CD4-positive, CD25-positive, alpha-beta regulatory T cell (primary cell): ENCODE data around the gene SOCS4. TPM values are rescaled to one million over a fixed set of nuclear protein-coding genes. Genes with fewer than 3 reads are reported as not detected.
"Not testable (repeated sequence)": the region's sequence is repeated elsewhere in the genome, so short reads cannot be mapped to it uniquely, and the experiment has no call there.

ENCODE experiments used
- ATAC-seq, 2 donors: fragments of 150-1000 bp; cut with Tn5 transposase; one replicate each; pipeline ENCODE4 v1.10.0; 2021; ENCODE audit warnings: low read depth in 2 of 2, moderate number of reproducible peaks in 2 of 2, moderate library complexity in 1 of 2
- DNase-seq, 3 donors: peaks; one replicate each; pipeline versions ENCODE4 v3.0.0 to v3.0.0-alpha.2; 2012 to 2022; ENCODE audit warnings: mixed read lengths in 1 of 3
- H3K27ac ChIP-seq: one replicate; pipeline ENCODE4 v1.7.0; 2013; ENCODE audit warnings: mild to moderate bottlenecking, low read length; ENCODE audit not compliant: insufficient read depth, poor library complexity, severe bottlenecking
- H3K27me3 ChIP-seq: one replicate; pipeline ENCODE4 v1.7.0; 2013; ENCODE audit warnings: low read length; ENCODE audit not compliant: control insufficient read depth, insufficient read depth
- H3K36me3 ChIP-seq: one replicate; pipeline ENCODE4 v1.7.0; 2013; ENCODE audit warnings: mild to moderate bottlenecking, low read length, moderate library complexity; ENCODE audit not compliant: control insufficient read depth, insufficient read depth
- H3K4me1 ChIP-seq: 2 replicates; pipeline ENCODE4 v1.7.0; 2013; ENCODE audit warnings: mild to moderate bottlenecking, low read length; ENCODE audit not compliant: insufficient read depth, control insufficient read depth, poor library complexity, severe bottlenecking
- H3K4me3 ChIP-seq: one replicate; pipeline ENCODE4 v1.7.0; 2013; ENCODE audit warnings: low read depth, mild to moderate bottlenecking, low read length, moderate library complexity
- H3K9me3 ChIP-seq, 2 experiments: 1 replicate in 1 of 2; 2 replicates in 1 of 2; pipeline ENCODE4 v1.7.0; 2013; ENCODE audit warnings: low read length in 2 of 2, mild to moderate bottlenecking in 1 of 2, moderate library complexity in 1 of 2; ENCODE audit not compliant: control insufficient read depth in 2 of 2
- H3K27ac Mint-ChIP-seq, 3 donors: one replicate each; pipeline ENCODE4 v1.8.0; 2020 to 2022; ENCODE audit warnings: mild to moderate bottlenecking in 3 of 3, mixed read lengths in 3 of 3, moderate library complexity in 2 of 3
- H3K27me3 Mint-ChIP-seq: one replicate; pipeline ENCODE4 v1.8.0; 2022; ENCODE audit warnings: mild to moderate bottlenecking, mixed read lengths
- H3K36me3 Mint-ChIP-seq: one replicate; pipeline ENCODE4 v1.8.0; 2020; ENCODE audit warnings: mixed read lengths
- H3K4me1 Mint-ChIP-seq, 4 donors: one replicate each; pipeline ENCODE4 v1.8.0; 2020 to 2022; ENCODE audit warnings: mixed read lengths in 4 of 4, mild to moderate bottlenecking in 1 of 4
- H3K4me3 Mint-ChIP-seq, 4 donors: one replicate each; pipeline ENCODE4 v1.8.0; 2020 to 2022; ENCODE audit warnings: mild to moderate bottlenecking in 4 of 4, mixed read lengths in 4 of 4, moderate library complexity in 3 of 4
- H3K9me3 Mint-ChIP-seq, 7 donors: one replicate each; pipeline ENCODE4 v1.8.0; 2020 to 2022; ENCODE audit warnings: mixed read lengths in 7 of 7, mild to moderate bottlenecking in 3 of 7, moderate library complexity in 2 of 7
- polyA plus RNA-seq, 4 donors: library from polyadenylated mRNA; unstranded; fragments of 300-500 nt; fragmentation: Illumina TruSeq; gene quantifications; one replicate each; pipeline ENCODE4 v1.2.3, GENCODE V29; 2021
- total RNA-seq: library from RNA; stranded (reverse); gene quantifications from one replicate; pipeline ENCODE4 v1.2.3, GENCODE V29; 2022

The SOCS4 gene
- total and polyA plus RNA-seq, 5 donors from 2014 or later, result 2.5 to 28.5 (median 2.9) TPM

DNA sequence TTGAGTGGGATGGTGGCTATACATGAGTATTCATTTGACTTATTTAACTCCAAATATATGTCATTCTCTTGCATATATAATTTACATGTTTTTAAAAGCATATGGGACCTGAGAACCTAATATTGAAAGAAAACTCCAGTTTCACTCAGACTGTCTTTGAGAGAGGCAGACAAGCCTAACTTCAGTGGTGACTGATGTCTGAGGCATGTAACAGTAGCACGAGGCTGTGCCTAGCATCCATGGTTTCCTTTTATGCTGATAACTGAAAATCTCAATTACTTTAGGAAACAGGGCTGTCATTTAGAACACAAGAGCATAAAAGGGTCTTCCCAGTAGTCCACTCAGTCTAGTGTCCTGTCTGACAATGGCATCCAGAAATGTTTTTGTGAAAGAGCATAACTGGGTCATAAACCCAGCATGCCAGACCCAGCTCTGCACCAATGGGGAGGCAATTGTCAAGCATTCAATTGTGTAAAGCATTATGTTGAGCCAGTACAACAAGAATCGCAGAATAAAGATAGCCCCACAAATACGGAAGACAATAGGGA is 48.7 kb downstream of the SOCS4 start:
- no peaks in the 10 kb centered on the region for H3K9me3 ChIP-seq
- DNase-seq (no peak), ATAC-seq (no peak)
- peak overlapping the region; percentile 73 for H3K4me3 ChIP-seq
- H3K4me1 ChIP-seq, result peaks cover 43% of the 10 kb centered on the region
- H3K27me3 ChIP-seq, result no peaks in the 10 kb centered on the region
- Mint-ChIP-seq H3K9me3 (no peaks in the 10 kb centered on the region), H3K4me3 (peak overlapping the region in 1 of 4 donors; percentile 31), H3K27ac (peak overlapping the region; percentile 38 to 79 (median 52)), H3K36me3 (no peaks in the 10 kb centered on the region), H3K4me1 (peaks cover 8 to 54% (median 41%) of the 10 kb centered on the region in 4 donors), H3K27me3 (no peaks in the 10 kb centered on the region)
- H3K27ac ChIP-seq, result no peak overlapping the region
- H3K36me3 ChIP-seq, result no peaks in the 10 kb centered on the region

DNA sequence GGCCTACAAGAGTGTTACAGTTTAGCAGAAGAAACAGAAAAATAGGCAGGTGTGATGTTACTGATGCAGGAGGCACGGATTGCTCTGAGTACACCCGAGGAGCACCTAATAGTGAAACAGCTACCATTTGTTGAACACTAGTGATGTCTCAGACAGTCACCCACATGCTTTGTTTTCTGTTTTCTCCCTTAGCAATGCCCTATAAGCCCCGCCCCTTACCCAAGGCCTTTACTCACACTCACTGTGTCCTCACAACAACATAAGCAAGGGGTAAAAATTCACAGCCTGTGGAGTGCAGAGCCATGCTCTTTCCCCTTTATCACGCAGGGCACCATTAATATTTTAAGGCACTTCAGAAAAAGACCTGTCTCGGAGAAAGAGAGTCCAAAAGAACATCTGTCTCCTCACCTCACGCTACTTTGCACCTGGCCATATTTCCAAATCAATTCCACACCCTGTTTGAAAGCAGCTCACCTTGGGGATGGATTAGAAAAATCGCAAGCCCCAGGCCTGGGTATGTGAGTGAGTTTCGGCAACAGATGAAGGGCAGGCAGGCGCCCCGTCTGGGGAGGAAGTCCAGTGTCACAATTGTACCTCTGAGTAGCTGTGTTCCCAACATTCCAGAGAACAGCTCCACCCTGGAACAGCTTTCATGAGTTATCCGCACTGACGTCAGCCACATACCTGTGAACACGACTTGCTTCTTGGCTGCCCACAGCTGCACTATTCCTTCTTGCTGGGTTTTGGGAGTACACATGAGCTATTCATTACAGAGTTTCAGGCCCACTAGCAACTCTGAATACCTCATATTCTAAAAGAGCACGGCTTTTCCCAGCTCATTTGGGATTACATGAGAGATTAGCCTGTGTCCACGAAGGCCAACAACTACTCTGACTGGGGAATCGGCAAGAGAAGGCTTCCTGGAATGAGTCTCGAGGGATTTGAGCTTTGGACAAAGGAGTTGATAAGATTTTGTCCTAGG is 50.4 kb downstream of the SOCS4 start:
- Histone ChIP-seq H3K27ac (peak overlapping the region; percentile 43), H3K36me3 (no peaks in the 10 kb centered on the region), H3K4me1 (peaks cover 32% of the 10 kb centered on the region), H3K9me3 (no peaks in the 10 kb centered on the region), H3K4me3 (no peak overlapping the region), H3K27me3 (no peaks in the 10 kb centered on the region)
- ATAC-seq, result peak; percentile 67 to 73
- no peaks in the 10 kb centered on the region for H3K9me3 Mint-ChIP-seq
- DNase-seq, result peak; percentile 11 to 71 (median 46)
- peak overlapping the region in 2 of 3 donors; percentile 70 to 75 for H3K27ac Mint-ChIP-seq
- peaks cover 8 to 36% (median 30%) of the 10 kb centered on the region in 4 donors for H3K4me1 Mint-ChIP-seq
- H3K27me3 Mint-ChIP-seq, result no peaks in the 10 kb centered on the region
- no peaks in the 10 kb centered on the region for H3K36me3 Mint-ChIP-seq
- peak overlapping the region in 1 of 4 donors; percentile 3 for H3K4me3 Mint-ChIP-seq

DNA sequence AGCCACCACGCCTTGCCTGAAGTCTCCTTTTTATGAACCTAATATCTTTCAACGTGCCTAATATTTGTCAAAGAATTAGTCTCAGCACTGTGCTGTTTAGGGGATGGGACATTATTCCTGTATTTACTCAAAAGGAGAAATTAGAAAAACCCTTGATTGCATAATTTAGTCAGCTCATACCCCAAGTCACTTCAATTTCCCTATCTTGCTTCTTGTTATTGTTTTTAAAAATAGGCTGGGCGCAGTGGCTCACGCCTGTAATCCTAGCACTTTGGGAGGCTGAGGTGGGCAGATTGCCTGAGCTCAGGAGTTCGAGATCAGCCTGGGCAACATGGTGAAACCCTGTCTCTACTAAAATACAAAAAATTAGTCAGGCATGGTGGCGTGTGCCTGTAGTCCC is 52.9 kb downstream of the SOCS4 start:
- not testable (repeated sequence) for H3K36me3 Mint-ChIP-seq, H3K36me3 ChIP-seq, H3K4me3 Mint-ChIP-seq, H3K9me3 ChIP-seq, H3K27ac ChIP-seq, H3K27me3 ChIP-seq, H3K4me3 ChIP-seq, DNase-seq, ATAC-seq, H3K9me3 Mint-ChIP-seq, H3K27me3 Mint-ChIP-seq
- peaks cover 13% of the 10 kb centered on the region for H3K4me1 ChIP-seq
- H3K27ac Mint-ChIP-seq, result peak overlapping the region in 1 of 3 donors; percentile 48
- peaks cover under 1 to 21% (median 13%) of the 10 kb centered on the region in 4 donors for H3K4me1 Mint-ChIP-seq

DNA sequence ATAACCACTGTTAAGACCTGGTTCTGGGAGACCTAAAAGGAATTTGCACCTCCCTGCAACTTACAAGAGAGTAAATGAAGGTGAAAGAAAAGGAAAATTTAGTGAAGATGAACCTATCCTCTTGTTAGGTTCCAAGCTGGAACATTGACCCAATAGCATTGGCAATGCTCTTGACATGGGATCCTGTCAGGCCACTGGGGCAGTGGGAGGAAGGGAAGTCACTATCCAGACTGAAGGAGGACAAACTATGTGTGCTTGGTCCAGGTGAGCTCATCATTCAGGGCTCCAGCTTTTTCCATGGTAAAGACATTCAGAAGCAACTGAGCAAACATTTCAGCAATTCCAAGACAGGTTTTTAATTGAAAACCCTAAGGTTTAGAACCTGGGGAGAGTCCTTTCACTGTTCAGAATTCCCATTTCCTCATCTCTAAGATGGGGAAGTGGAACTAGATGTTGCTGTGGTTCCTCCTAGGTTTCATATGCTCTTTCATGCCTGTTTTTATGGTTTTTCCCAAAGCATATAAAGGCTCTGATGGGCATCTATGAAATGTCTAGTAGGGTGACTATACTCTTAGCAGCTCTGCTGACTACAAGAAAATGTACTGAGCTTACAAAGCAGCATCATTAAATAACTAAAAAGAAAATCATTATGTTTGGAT is 57.5 kb downstream of the SOCS4 start:
- DNase-seq, result no peak
- H3K36me3 ChIP-seq, result no peaks in the 10 kb centered on the region
- H3K27ac ChIP-seq, result no peak overlapping the region
- Mint-ChIP-seq H3K36me3 (no peaks in the 10 kb centered on the region), H3K27ac (no peak overlapping the region), H3K4me1 (peaks cover 2 to 9% (median 3%) of the 10 kb centered on the region in 4 donors), H3K27me3 (no peaks in the 10 kb centered on the region), H3K4me3 (no peak overlapping the region), H3K9me3 (no peaks in the 10 kb centered on the region)
- no peak for ATAC-seq
- H3K4me1 ChIP-seq, result no peaks in the 10 kb centered on the region
- H3K4me3 ChIP-seq, result no peak overlapping the region
- no peaks in the 10 kb centered on the region for H3K27me3 ChIP-seq
- H3K9me3 ChIP-seq, result no peaks in the 10 kb centered on the region

DNA sequence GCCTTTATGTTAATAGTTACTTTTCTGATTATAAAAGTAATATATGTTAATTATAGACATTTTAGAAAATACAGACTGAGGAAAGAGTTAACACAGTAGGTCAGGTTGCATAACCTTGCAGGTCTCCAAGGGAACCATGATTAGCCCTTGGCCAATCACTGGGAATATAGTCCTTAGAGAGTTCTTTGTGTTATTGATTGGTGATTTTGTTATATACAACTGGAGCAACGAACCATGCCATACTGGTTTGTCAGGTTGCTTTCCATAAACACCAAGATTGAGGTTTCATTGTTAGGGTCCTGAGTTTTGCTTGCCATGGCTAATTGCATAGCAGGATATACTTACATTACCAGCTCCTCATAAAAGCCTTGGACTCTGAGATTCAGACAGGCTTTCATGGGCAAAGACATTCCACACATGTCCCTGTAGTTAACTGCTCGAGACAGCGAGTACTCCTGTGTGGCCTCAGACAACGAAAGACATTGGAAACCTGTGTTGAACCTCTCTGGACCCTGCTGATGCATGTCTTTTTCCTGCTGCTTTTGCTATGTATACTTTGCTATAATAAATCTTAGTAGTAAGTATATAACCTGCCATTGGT is 58.1 kb downstream of the SOCS4 start:
- H3K4me1 ChIP-seq, result no peaks in the 10 kb centered on the region
- Mint-ChIP-seq H3K9me3 (no peaks in the 10 kb centered on the region), H3K4me3 (no peak overlapping the region), H3K27me3 (no peaks in the 10 kb centered on the region), H3K4me1 (peaks cover 3 to 12% (median 5%) of the 10 kb centered on the region in 4 donors), H3K36me3 (no peaks in the 10 kb centered on the region), H3K27ac (no peak overlapping the region)
- ATAC-seq, result no peak
- H3K9me3 ChIP-seq, result no peaks in the 10 kb centered on the region
- H3K4me3 ChIP-seq, result no peak overlapping the region
- no peak overlapping the region for H3K27ac ChIP-seq
- H3K27me3 ChIP-seq, result no peaks in the 10 kb centered on the region
- no peak for DNase-seq
- no peaks in the 10 kb centered on the region for H3K36me3 ChIP-seq

DNA sequence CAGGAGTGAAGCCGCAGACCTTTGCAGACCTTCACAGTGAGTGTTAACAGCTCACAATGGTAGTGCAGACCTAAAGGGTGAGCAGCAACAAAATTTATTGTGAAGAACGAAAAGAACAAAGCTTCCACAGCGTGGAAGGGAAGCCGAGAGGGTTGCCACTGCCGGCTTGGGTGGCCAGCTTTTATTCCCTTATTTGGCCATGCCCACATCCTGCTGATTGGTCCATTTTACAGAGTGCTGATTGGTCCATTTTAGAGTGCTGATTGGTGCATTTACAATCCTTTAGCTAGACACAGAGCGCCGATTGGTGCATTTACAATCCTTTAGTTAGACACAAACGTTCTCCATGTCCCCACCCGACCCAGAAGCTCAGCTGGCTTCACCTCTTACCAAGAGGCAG is 59.9 kb downstream of the SOCS4 start:
- Histone ChIP-seq H3K36me3 (no peaks in the 10 kb centered on the region), H3K4me1 (no peaks in the 10 kb centered on the region), H3K9me3 (no peaks in the 10 kb centered on the region), H3K27ac (no peak overlapping the region), H3K27me3 (no peaks in the 10 kb centered on the region), H3K4me3 (no peak overlapping the region)
- DNase-seq, result no peak
- no peaks in the 10 kb centered on the region for H3K36me3 Mint-ChIP-seq
- no peak for ATAC-seq
- H3K27ac Mint-ChIP-seq, result no peak overlapping the region
- no peaks in the 10 kb centered on the region for H3K9me3 Mint-ChIP-seq
- H3K27me3 Mint-ChIP-seq, result no peaks in the 10 kb centered on the region
- H3K4me1 Mint-ChIP-seq, result peaks cover 3 to 12% (median 8%) of the 10 kb centered on the region in 4 donors
- no peak overlapping the region for H3K4me3 Mint-ChIP-seq

DNA sequence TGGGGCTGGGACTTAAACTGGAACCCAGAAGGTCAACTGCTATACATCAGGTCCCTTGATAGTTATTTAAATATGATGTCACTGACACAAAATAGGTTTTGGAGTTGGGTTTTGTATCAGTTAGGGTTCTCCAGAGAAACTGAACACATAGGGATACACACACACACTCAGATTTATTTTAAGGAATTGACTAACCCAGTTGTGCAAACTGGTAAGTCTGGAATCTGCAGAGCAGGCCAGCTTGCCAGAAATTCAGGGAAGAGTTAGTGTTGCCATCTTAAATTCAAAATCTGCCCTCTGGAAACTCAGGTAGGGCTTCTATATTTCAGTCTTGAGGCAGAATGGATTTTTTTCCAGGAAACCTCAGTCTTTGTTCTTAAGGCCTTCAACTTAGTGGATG is 61.3 kb downstream of the SOCS4 start:
- no peak overlapping the region for H3K27ac ChIP-seq
- no peaks in the 10 kb centered on the region for H3K36me3 Mint-ChIP-seq
- H3K4me1 ChIP-seq, result no peaks in the 10 kb centered on the region
- DNase-seq (no peak), ATAC-seq (no peak)
- peaks cover 8 to 21% (median 12%) of the 10 kb centered on the region in 4 donors for H3K4me1 Mint-ChIP-seq
- H3K27ac Mint-ChIP-seq, result peak overlapping the region in 1 of 3 donors; percentile 20
- H3K4me3 ChIP-seq, result no peak overlapping the region
- H3K4me3 Mint-ChIP-seq, result no peak overlapping the region
- H3K9me3 ChIP-seq, result no peaks in the 10 kb centered on the region
- H3K36me3 ChIP-seq, result no peaks in the 10 kb centered on the region
- H3K9me3 Mint-ChIP-seq, result no peaks in the 10 kb centered on the region
- H3K27me3 Mint-ChIP-seq, result no peaks in the 10 kb centered on the region
- no peaks in the 10 kb centered on the region for H3K27me3 ChIP-seq
